IPS-15b (cell line): Measurements from ENCODE around the gene PARD3B.

Experiments used
- H3K27me3 ChIP-seq: one replicate; pipeline ENCODE4 v1.6.1; 2013; ENCODE audit warnings: low read length; ENCODE audit not compliant: control insufficient read depth, insufficient read depth
- H3K36me3 ChIP-seq: one replicate; pipeline ENCODE4 v1.6.1; 2013; ENCODE audit warnings: low read length; ENCODE audit not compliant: control insufficient read depth, insufficient read depth
- H3K4me1 ChIP-seq: one replicate; pipeline ENCODE4 v1.6.1; 2013; ENCODE audit warnings: mild to moderate bottlenecking, low read length; ENCODE audit not compliant: control insufficient read depth, insufficient read depth
- H3K4me3 ChIP-seq: one replicate; pipeline ENCODE4 v1.5.1; 2013; ENCODE audit warnings: low read depth, low read length
- H3K9ac ChIP-seq: one replicate; pipeline ENCODE4 v1.6.1; 2013; ENCODE audit warnings: low read depth, mild to moderate bottlenecking, low read length
- H3K9me3 ChIP-seq: one replicate; pipeline ENCODE4 v1.6.1; 2013; ENCODE audit warnings: mild to moderate bottlenecking, low read length; ENCODE audit not compliant: control insufficient read depth, insufficient read depth

The PARD3B gene

DNA sequence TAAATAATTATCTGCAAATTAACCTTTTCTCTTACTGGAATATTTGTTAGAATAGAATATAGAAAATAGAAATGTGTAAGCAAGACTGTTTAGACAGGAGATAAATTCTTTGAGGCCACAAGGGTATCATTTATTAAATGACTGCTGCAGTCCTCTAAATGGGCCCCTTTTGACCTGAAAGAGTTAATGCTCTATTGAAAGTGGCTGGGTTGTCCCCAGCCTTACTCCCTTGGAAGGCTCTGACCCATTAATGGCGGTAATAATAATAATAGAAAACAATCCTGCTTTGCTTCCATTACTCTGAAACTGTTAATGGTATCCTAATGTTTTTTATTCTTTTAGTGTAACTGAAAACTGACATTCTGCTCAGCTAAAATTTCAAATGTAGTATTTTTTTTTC, 739.1 kb downstream of the PARD3B start:
- H3K4me3 ChIP-seq, result no peak overlapping the region
- H3K36me3 ChIP-seq, result no peaks in the 10 kb centered on the region
- H3K9ac ChIP-seq, result no peak overlapping the region
- H3K4me1 ChIP-seq, result peaks cover 4% of the 10 kb centered on the region
- H3K9me3 ChIP-seq, result no peaks in the 10 kb centered on the region
- H3K27me3 ChIP-seq, result no peaks in the 10 kb centered on the region

DNA sequence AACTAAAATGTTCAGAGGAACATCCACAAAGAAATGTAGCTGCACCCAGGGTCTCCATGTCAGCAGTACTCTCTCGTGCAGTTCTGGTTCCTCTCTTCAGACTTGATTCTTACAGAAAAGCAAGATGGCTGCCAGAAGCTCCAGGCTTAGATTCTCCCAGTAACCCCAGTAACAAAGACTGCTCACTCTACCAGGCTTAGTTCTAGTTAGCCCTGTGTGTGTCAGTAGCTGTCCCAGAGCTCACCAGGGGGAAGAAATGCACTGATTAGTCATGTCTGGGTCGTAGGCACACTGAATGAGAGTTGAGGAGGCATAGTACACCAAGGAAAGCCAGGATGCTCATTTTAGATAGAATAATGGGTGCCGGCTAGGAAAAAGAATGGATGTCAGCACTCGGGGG, 742.0 kb downstream of the PARD3B start:
- no peak overlapping the region for H3K9ac ChIP-seq
- H3K27me3 ChIP-seq, result no peaks in the 10 kb centered on the region
- H3K4me1 ChIP-seq, result peaks cover 11% of the 10 kb centered on the region
- no peak overlapping the region for H3K4me3 ChIP-seq
- H3K36me3 ChIP-seq, result no peaks in the 10 kb centered on the region
- H3K9me3 ChIP-seq, result no peaks in the 10 kb centered on the region

DNA sequence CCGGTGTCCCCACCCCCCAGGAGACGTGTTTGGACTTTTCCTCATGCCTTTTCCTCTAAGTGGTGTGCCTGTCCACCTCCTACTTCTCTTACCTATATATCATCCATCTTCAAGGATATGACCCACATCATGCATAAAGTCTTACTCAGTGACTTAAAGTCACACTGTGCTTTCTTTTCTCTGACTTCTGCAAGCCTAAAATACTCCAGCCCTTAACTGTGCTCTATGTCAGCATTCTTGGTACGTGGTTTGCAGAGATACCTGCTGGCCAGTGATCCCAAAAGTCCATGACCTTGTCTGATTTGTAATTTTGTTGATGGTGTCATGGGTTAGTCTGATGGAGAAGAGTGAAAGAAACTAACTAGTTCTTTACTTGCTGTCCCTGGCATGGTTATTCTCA, 743.4 kb downstream of the PARD3B start:
- Histone ChIP-seq H3K4me3 (no peak overlapping the region), H3K36me3 (no peaks in the 10 kb centered on the region), H3K9ac (no peak overlapping the region), H3K9me3 (no peaks in the 10 kb centered on the region), H3K27me3 (no peaks in the 10 kb centered on the region), H3K4me1 (peaks cover 10% of the 10 kb centered on the region)

DNA sequence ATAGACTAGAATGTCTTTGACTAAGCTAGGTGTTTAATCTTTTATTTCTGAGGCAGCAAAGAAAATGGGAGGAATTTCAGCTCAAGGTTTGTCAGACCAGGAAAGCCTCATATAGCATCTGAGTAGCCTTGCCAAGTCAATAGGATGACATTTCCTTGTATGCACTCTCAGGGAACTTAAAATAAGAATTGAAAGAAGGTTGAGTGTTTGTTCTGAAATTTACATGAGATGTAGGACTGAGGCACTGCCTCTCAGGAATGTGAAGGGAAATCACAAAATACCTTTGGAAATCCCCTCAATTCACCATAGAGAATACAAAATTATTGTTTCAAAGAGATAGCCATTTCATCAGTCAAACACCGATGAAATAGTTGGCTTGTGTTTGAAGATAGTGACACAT, 745.0 kb downstream of the PARD3B start:
- Histone ChIP-seq H3K27me3 (no peaks in the 10 kb centered on the region), H3K9me3 (no peaks in the 10 kb centered on the region), H3K4me3 (no peak overlapping the region), H3K9ac (no peak overlapping the region), H3K36me3 (no peaks in the 10 kb centered on the region), H3K4me1 (peaks cover 12% of the 10 kb centered on the region)

DNA sequence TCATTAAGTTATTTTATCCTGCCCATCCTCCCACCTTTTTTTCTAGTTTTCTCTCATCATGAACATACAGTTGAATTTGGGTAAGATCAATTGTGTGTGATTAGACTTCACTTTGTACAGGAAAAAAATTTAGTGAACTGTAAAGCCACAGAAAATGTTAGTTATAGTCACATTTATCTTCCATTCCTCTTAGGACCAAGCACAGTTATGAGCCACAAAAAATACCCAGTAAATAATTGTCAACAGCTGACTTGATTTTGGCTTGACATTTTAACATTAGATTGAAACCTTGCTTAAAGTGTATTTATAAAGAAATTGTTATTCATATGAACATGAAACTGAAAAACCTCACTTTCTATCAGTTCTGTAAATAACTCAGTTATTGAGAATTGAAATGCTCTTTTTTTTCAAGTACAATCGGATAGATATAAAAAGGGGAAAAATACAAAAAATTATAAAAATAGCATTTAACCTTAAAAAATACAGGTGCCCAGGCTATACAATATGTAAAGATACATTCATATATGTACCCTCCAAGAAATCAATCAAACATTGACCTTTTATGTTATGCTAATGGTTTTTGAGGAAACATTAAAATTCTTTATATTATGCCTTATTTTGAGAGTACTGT, 747.5 kb downstream of the PARD3B start:
- H3K36me3 ChIP-seq, result no peaks in the 10 kb centered on the region
- no peaks in the 10 kb centered on the region for H3K9me3 ChIP-seq
- no peak overlapping the region for H3K9ac ChIP-seq
- H3K4me1 ChIP-seq, result peaks cover 18% of the 10 kb centered on the region
- H3K4me3 ChIP-seq, result no peak overlapping the region
- H3K27me3 ChIP-seq, result no peaks in the 10 kb centered on the region

DNA sequence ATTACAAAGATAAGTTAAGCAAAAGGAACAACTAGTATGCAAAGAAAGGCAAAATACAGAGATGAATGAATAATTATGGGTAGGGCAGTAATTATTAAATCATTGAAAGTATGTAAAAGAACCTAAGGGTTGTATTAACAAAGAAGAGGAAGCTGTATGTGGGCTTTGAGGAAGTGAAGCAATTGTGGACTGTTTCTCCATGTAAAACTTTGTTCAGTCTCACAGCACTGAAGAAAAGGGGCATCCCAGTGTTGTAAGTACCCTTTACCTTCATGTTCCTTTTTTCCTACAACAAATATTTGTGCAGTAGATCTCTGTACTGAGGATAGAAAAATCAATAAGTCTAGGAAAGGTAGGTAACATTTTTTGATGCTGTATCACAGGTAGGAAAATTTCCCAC, 748.3 kb downstream of the PARD3B start:
- Histone ChIP-seq H3K36me3 (no peaks in the 10 kb centered on the region), H3K4me3 (no peak overlapping the region), H3K4me1 (peaks cover 18% of the 10 kb centered on the region), H3K9me3 (no peaks in the 10 kb centered on the region), H3K27me3 (no peaks in the 10 kb centered on the region), H3K9ac (no peak overlapping the region)

DNA sequence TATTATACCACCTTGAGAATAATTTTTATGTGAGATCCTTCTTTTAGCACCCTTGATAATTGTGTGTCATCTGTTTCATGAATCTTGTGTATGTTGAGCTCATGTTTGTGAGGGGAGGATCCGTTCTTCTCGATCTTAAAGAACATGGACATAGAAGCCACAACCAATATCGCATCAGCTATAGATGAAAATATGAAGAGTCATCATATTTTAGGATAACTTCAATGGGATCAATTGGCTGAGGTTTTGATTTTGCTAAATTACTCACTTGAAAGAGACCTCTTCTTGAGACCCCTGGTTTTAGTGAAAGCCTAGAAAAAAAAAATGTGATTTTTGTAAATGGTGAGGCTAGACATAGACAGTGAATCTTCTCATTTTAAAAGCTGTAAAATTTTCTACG, 751.7 kb downstream of the PARD3B start:
- H3K4me1 ChIP-seq, result peaks cover 11% of the 10 kb centered on the region
- H3K36me3 ChIP-seq, result no peaks in the 10 kb centered on the region
- H3K9ac ChIP-seq, result no peak overlapping the region
- no peak overlapping the region for H3K4me3 ChIP-seq
- no peaks in the 10 kb centered on the region for H3K9me3 ChIP-seq
- H3K27me3 ChIP-seq, result no peaks in the 10 kb centered on the region

DNA sequence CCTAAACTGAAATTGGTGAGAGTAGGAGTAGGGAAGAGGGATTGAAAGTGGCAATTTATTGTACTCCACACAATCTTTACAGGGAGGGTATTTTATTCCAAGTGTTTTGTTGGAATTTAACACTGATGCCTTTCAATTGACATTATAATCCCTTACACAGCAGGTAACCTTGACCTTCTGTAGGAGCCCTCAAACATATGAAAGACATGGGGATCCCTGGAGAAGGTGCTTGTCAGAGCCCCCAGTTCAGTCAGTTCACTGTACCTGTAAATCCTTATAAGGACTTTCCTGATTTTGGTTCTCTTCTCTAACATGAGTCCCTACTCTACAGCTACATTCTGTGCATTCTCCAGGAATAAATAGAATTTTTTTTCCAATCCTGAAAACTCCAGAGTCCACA, 752.1 kb downstream of the PARD3B start:
- Histone ChIP-seq H3K9me3 (no peaks in the 10 kb centered on the region), H3K4me3 (no peak overlapping the region), H3K9ac (no peak overlapping the region), H3K4me1 (peaks cover 11% of the 10 kb centered on the region), H3K27me3 (no peaks in the 10 kb centered on the region), H3K36me3 (no peaks in the 10 kb centered on the region)

DNA sequence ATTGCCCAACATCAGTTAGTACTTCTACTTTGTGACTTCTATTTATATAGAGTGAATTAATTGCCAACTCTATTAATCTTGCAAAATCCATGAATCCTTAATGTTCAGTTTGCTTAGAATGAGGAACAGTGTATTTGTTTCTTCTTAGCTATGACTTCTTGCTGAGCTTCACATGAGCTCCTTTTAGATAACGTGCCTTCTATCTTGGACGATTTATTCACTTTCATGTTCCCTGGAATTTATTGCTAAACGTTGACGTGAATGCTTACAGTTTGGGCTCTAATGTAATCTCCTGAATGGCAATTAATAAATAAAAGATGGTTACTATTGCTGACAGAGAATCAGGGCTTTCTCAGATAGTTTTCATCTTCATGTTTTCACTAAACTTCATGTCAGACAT, 752.6 kb downstream of the PARD3B start:
- Histone ChIP-seq H3K4me3 (no peak overlapping the region), H3K4me1 (peaks cover 11% of the 10 kb centered on the region), H3K9ac (no peak overlapping the region), H3K9me3 (no peaks in the 10 kb centered on the region), H3K27me3 (no peaks in the 10 kb centered on the region), H3K36me3 (no peaks in the 10 kb centered on the region)

DNA sequence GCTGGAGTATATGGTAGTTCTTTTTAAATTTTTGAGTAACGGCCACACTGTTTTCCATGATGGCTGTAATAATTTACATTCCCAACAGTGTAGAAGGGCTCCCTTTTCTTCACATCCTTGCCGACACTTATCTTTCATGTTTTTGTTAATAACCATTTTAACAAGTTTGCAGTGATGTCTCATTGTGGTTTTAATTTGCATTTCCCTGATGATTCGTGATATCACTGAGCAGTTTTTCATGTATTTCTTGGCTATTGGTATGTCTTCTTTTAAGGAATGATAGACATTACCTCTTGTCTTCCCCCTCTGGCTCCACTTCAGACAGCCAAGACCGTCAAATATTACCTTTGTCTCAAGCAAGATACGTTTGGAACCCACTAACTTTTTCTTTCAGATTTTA, 765.9 kb downstream of the PARD3B start:
- Histone ChIP-seq H3K4me1 (no peaks in the 10 kb centered on the region), H3K4me3 (no peak overlapping the region), H3K36me3 (no peaks in the 10 kb centered on the region), H3K27me3 (no peaks in the 10 kb centered on the region), H3K9me3 (no peaks in the 10 kb centered on the region), H3K9ac (no peak overlapping the region)

DNA sequence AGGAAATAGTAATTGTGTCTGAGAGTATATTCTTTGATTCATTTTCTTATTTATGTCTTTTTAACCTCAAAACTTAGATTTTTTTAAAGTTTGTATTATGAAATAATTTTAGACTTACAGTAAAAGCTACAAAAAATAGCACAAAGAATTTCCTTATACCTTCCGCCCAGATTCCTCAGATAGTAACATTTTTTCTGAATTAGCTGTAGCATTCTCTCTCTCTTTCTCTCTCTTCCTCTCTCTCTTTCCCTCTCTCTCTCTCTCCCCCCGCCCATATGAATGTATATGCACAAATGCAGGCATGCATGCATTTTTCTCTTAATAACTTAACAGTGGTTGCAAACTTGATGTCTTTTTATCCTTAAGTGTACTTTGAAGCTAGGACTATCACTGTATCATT, 776.0 kb downstream of the PARD3B start:
- Histone ChIP-seq H3K4me1 (no peaks in the 10 kb centered on the region), H3K9me3 (no peaks in the 10 kb centered on the region), H3K9ac (no peak overlapping the region), H3K4me3 (no peak overlapping the region), H3K27me3 (no peaks in the 10 kb centered on the region), H3K36me3 (no peaks in the 10 kb centered on the region)

DNA sequence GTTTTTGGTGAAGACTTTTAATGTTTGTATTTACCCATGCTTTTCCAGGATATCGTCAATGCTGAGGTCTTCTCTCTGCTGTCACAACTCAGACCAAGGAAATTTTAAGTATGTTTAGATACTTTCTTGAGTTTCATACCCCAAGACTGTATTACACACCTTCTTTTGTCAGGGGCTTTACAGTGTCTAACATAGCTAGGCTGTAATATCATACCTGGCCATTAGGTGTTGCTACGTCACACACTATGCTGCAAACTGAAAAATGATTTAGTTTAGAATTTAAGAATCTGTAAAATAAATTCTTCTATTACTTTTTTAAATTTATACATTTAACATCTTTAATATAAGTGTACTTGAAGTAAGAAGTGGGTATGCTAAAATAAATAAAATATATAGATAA, 778.7 kb downstream of the PARD3B start:
- H3K4me1 ChIP-seq, result no peaks in the 10 kb centered on the region
- H3K9me3 ChIP-seq, result no peaks in the 10 kb centered on the region
- H3K9ac ChIP-seq, result no peak overlapping the region
- H3K27me3 ChIP-seq, result no peaks in the 10 kb centered on the region
- no peaks in the 10 kb centered on the region for H3K36me3 ChIP-seq
- H3K4me3 ChIP-seq, result no peak overlapping the region
